Breast epithelium (tissue), 3 donors: ENCODE measurements around the gene CA10.

Experiments
- CTCF ChIP-seq, 3 donors: fragments of 450-650 bp; IDR thresholded peaks; one replicate each; pipeline ENCODE4 v1.5.1; 2016 to 2017; ENCODE audit warnings: antibody characterized with exemption in 3 of 3, mild to moderate bottlenecking in 3 of 3, moderate library complexity in 3 of 3
- POLR2A ChIP-seq: fragments of 450-650 bp; IDR thresholded peaks from one replicate; pipeline ENCODE4 v1.6.1; 2016; ENCODE audit warnings: antibody characterized with exemption, mild to moderate bottlenecking, moderate library complexity
- POLR2AphosphoS5 ChIP-seq, 3 donors: sonication (generic); formaldehyde crosslinking; IDR thresholded peaks; one replicate each; pipeline ENCODE4 v1.6.1; 2017; ENCODE audit warnings: antibody characterized with exemption in 3 of 3

- TF ChIP-seq CTCF (IDR thresholded peaks at IDR 0.05) = no peak
- TF ChIP-seq POLR2A = no peak
- no peak for TF ChIP-seq POLR2AphosphoS5 (IDR thresholded peaks at IDR 0.05)
These were observed 22.3 kb downstream of the CA10 start for GRCh38 chr17:52136166-52136565.
